ENCODE results near the gene DVL1. TPM values are rescaled to one million over a fixed set of nuclear protein-coding genes. Genes with fewer than 3 reads are reported as not detected.
A peak's percentile ranks its signal among the peaks of the same experiment; 100 is the strongest.

Gene DVL1
- total RNA-seq, 3 donors from 2014 or later (not counting 1 experiment from before 2014, with no cell fraction given): 33.8 to 41.9 (median 35.6) TPM

DNA sequence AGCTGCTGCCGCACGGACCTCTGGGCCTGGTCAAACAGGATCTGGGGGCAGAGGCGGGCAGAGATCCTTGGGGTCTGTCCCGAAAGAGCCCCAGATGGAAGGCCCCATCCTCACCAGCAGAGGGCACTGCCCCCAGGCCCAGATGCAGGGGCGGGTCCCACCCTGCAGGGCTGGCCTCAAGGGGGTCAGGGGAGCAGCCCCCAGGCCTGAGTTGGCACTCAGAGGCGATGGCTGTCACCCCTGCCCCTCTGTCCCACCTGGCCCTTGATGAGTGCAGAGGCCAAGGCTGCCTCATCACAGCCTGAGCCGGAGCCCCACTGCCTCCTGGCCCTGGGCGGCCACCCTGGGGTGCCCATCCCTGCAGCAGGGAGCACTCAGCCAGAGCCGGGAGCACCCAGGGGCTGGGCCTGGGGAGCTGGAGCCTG lies 47.2 kb downstream of the DVL1 start:
- H3K4me1 Mint-ChIP-seq: peaks cover 6 to 21% of the 10 kb centered on the region in 2 donors
- Histone ChIP-seq H3K27ac (ENCODE audit: low read length) (no peak overlapping the region), H3K9me3 (ENCODE audit: control insufficient read depth, insufficient read depth, low read length) (no peaks in the 10 kb centered on the region), H3K27me3 (ENCODE audit: control insufficient read depth, insufficient read depth, low read length) (no peaks in the 10 kb centered on the region), H3K4me3 (ENCODE audit: low read length) (no peak overlapping the region), H3K4me1 (ENCODE audit: control insufficient read depth, insufficient read depth, low read length) (peaks cover 33% of the 10 kb centered on the region), H3K36me3 (ENCODE audit: control insufficient read depth, insufficient read depth, low read length) (no peaks in the 10 kb centered on the region)
- intact Hi-C loops (cut with micrococcal nuclease): no loop called here
- ATAC-seq: no peak
- H3K4me3 Mint-ChIP-seq: no peak overlapping the region
- WGBS (ENCODE audit: insufficient coverage): 89% methylated on average over 9 of the region's 9 CpGs
- TF ChIP-seq, protein P1, sequence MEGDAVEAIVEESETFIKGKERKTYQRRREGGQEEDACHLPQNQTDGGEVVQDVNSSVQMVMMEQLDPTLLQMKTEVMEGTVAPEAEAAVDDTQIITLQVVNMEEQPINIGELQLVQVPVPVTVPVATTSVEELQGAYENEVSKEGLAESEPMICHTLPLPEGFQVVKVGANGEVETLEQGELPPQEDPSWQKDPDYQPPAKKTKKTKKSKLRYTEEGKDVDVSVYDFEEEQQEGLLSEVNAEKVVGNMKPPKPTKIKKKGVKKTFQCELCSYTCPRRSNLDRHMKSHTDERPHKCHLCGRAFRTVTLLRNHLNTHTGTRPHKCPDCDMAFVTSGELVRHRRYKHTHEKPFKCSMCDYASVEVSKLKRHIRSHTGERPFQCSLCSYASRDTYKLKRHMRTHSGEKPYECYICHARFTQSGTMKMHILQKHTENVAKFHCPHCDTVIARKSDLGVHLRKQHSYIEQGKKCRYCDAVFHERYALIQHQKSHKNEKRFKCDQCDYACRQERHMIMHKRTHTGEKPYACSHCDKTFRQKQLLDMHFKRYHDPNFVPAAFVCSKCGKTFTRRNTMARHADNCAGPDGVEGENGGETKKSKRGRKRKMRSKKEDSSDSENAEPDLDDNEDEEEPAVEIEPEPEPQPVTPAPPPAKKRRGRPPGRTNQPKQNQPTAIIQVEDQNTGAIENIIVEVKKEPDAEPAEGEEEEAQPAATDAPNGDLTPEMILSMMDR (IDR thresholded peaks at IDR 0.05): peak; percentile 26
- H3K27ac Mint-ChIP-seq: no peak overlapping the region
- H3K9me3 Mint-ChIP-seq: no peaks in the 10 kb centered on the region
- peak in 1 of 2 donors; percentile 40 for DNase-seq
- no peaks in the 10 kb centered on the region for H3K27me3 Mint-ChIP-seq (ENCODE audit: low read depth in 2 of 2)
- no peaks in the 10 kb centered on the region for H3K36me3 Mint-ChIP-seq

DNA sequence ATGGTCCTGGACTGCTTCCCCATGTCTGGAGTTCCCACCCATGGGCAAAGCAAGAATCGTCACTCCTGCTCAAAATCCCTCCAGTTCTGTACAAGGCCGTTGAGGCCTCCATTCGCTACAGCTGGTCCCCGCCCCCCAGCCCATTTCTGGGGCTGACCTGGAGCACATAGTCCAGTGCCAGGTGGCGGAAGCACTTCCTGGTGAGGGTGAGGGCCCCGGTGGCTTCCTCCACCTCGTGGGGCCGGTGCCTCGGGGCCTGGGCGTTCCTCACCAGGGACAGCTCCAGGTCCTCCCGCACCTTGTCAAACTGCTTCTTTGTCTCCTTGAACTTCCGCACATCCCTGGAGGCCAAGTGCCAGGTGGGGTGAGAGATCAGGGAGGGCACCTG lies 48.9 kb downstream of the DVL1 start:
- no peaks in the 10 kb centered on the region for H3K9me3 ChIP-seq (ENCODE audit: control insufficient read depth, insufficient read depth, low read length)
- no peaks in the 10 kb centered on the region for H3K27me3 ChIP-seq (ENCODE audit: control insufficient read depth, insufficient read depth, low read length)
- Mint-ChIP-seq H3K36me3 (no peaks in the 10 kb centered on the region), H3K4me1 (peaks cover 0 to 4% of the 10 kb centered on the region in 2 donors), H3K27ac (no peak overlapping the region), H3K27me3 (ENCODE audit: low read depth in 2 of 2) (no peaks in the 10 kb centered on the region), H3K9me3 (no peaks in the 10 kb centered on the region), H3K4me3 (no peak overlapping the region)
- DNase-seq (no peak), ATAC-seq (peak in 1 of 3 donors; percentile 5)
- intact Hi-C loops (cut with micrococcal nuclease): no loop called here
- 95% methylated on average over 12 of the region's 12 CpGs for WGBS (ENCODE audit: insufficient coverage)
- H3K4me1 ChIP-seq (ENCODE audit: control insufficient read depth, insufficient read depth, low read length): peaks cover 16% of the 10 kb centered on the region
- no peak overlapping the region for H3K4me3 ChIP-seq (ENCODE audit: low read length)
- H3K27ac ChIP-seq (ENCODE audit: low read length): no peak overlapping the region
- TF ChIP-seq, protein P1 (IDR thresholded peaks at IDR 0.05): peak; percentile 20
- no peaks in the 10 kb centered on the region for H3K36me3 ChIP-seq (ENCODE audit: control insufficient read depth, insufficient read depth, low read length)

DNA sequence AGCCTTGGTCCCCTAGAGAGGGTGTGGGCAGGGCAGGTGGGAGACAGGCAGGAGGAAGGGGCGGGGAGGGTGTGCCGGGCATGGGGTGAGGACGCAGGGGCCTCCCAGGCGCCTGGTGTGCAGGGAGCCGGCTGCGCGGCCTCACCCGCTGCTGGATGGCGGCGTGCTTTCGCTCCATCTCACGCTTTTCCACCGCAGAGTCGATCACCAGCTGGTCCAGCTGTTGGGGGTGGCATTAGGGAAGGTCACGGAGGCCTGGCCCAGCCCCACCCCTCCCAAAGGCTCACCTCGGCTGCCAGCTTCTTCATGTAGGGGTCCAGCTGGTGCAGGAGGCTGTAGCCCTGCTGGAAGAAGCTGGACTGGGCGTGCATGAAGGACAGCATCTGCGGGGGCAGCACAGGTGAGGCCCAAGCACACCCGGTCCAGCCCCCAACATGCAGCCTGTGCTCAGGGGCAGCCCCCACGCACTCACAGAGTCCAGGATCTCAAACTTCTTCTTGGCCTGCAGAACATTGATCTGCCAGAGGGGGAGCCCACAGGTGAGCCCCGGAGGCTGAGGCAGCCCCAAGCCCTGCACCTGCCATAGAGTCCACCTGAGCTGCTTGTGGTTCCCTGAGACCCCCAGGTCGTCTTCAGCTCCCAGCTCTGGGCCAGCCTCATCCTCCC lies 49.4 kb downstream of the DVL1 start:
- peaks cover 0 to 3% of the 10 kb centered on the region in 2 donors for H3K4me1 Mint-ChIP-seq
- no peaks in the 10 kb centered on the region for H3K9me3 ChIP-seq (ENCODE audit: control insufficient read depth, insufficient read depth, low read length)
- no peak overlapping the region for H3K4me3 ChIP-seq (ENCODE audit: low read length)
- intact Hi-C loops (cut with micrococcal nuclease): no loop called here
- H3K27ac ChIP-seq (ENCODE audit: low read length): no peak overlapping the region
- DNase-seq: peak in 1 of 2 donors; percentile 55
- no peak overlapping the region for H3K4me3 Mint-ChIP-seq
- H3K27me3 Mint-ChIP-seq (ENCODE audit: low read depth in 2 of 2): no peaks in the 10 kb centered on the region
- no peak overlapping the region for H3K27ac Mint-ChIP-seq
- ATAC-seq: peak in 2 of 3 donors; percentile 46 to 48
- H3K36me3 ChIP-seq (ENCODE audit: control insufficient read depth, insufficient read depth, low read length): no peaks in the 10 kb centered on the region
- peaks cover 11% of the 10 kb centered on the region for H3K4me1 ChIP-seq (ENCODE audit: control insufficient read depth, insufficient read depth, low read length)
- WGBS (ENCODE audit: insufficient coverage): 91% methylated on average over 22 of the region's 22 CpGs
- TF ChIP-seq, protein P1 (IDR thresholded peaks at IDR 0.05): peak; percentile 36
- H3K27me3 ChIP-seq (ENCODE audit: control insufficient read depth, insufficient read depth, low read length): no peaks in the 10 kb centered on the region
- no peaks in the 10 kb centered on the region for H3K9me3 Mint-ChIP-seq
- H3K36me3 Mint-ChIP-seq: no peaks in the 10 kb centered on the region

Data from natural killer cell (primary cell).